ENCODE results near the gene DRC1. TPM values are rescaled to one million over a fixed set of nuclear protein-coding genes. Genes with fewer than 3 reads are reported as not detected.

Gene DRC1
- total and polyA plus RNA-seq, 5 donors from 2014 or later = not detected

- H3K4me1 ChIP-seq (ENCODE audit: control insufficient read depth, insufficient read depth, low read length, poor library complexity, severe bottlenecking) = no peaks in the 10 kb centered on the region
- no peaks in the 10 kb centered on the region for H3K36me3 ChIP-seq (ENCODE audit: control insufficient read depth, insufficient read depth, low read length)
- Mint-ChIP-seq H3K36me3 (no peaks in the 10 kb centered on the region), H3K4me3 (no peak overlapping the region), H3K4me1 (peaks cover 0 to 5% (median 0%) of the 10 kb centered on the region in 4 donors), H3K9me3 (peaks cover 0 to 4% (median 0%) of the 10 kb centered on the region in 7 donors), H3K27ac (no peak overlapping the region), H3K27me3 (peaks cover 19% of the 10 kb centered on the region)
- peaks cover 2% of the 10 kb centered on the region for H3K27me3 ChIP-seq (ENCODE audit: control insufficient read depth, insufficient read depth, low read length)
- DNase-seq (no peak), ATAC-seq (ENCODE audit: low read depth in 2 of 2) (no peak)
- H3K4me3 ChIP-seq (ENCODE audit: low read depth, low read length) = no peak overlapping the region
- H3K27ac ChIP-seq (ENCODE audit: insufficient read depth, low read length, poor library complexity, severe bottlenecking) = no peak overlapping the region
- no peaks in the 10 kb centered on the region for H3K9me3 ChIP-seq (ENCODE audit: control insufficient read depth in 2 of 2, low read length in 2 of 2)
These were observed 47.7 kb downstream of the DRC1 start for GRCh38 chr2:26449278-26450030.

- ATAC-seq (ENCODE audit: low read depth in 2 of 2) (no peak), DNase-seq (no peak)
- Histone ChIP-seq H3K4me1 (ENCODE audit: control insufficient read depth, insufficient read depth, low read length, poor library complexity, severe bottlenecking) (no peaks in the 10 kb centered on the region), H3K27ac (ENCODE audit: insufficient read depth, low read length, poor library complexity, severe bottlenecking) (no peak overlapping the region), H3K4me3 (ENCODE audit: low read depth, low read length) (no peak overlapping the region), H3K36me3 (ENCODE audit: control insufficient read depth, insufficient read depth, low read length) (no peaks in the 10 kb centered on the region), H3K9me3 (ENCODE audit: control insufficient read depth in 2 of 2, low read length in 2 of 2) (no peaks in the 10 kb centered on the region), H3K27me3 (ENCODE audit: control insufficient read depth, insufficient read depth, low read length) (peaks cover 2% of the 10 kb centered on the region)
- peaks cover 19% of the 10 kb centered on the region for H3K27me3 Mint-ChIP-seq
- no peaks in the 10 kb centered on the region for H3K36me3 Mint-ChIP-seq
- peaks cover 0 to 5% (median 0%) of the 10 kb centered on the region in 4 donors for H3K4me1 Mint-ChIP-seq
- H3K4me3 Mint-ChIP-seq = no peak overlapping the region
- H3K9me3 Mint-ChIP-seq = peaks cover 0 to 4% (median 0%) of the 10 kb centered on the region in 7 donors
- H3K27ac Mint-ChIP-seq = no peak overlapping the region
These were observed 48.4 kb downstream of the DRC1 start for GRCh38 chr2:26450031-26450635.

- no peaks in the 10 kb centered on the region for H3K36me3 Mint-ChIP-seq
- Histone ChIP-seq H3K4me3 (ENCODE audit: low read depth, low read length) (no peak overlapping the region), H3K9me3 (ENCODE audit: control insufficient read depth in 2 of 2, low read length in 2 of 2) (no peaks in the 10 kb centered on the region), H3K27me3 (ENCODE audit: control insufficient read depth, insufficient read depth, low read length) (peaks cover 2% of the 10 kb centered on the region), H3K4me1 (ENCODE audit: control insufficient read depth, insufficient read depth, low read length, poor library complexity, severe bottlenecking) (no peaks in the 10 kb centered on the region), H3K36me3 (ENCODE audit: control insufficient read depth, insufficient read depth, low read length) (no peaks in the 10 kb centered on the region), H3K27ac (ENCODE audit: insufficient read depth, low read length, poor library complexity, severe bottlenecking) (no peak overlapping the region)
- no peak overlapping the region for H3K27ac Mint-ChIP-seq
- DNase-seq (no peak), ATAC-seq (ENCODE audit: low read depth in 2 of 2) (no peak)
- H3K9me3 Mint-ChIP-seq = peaks cover 0 to 3% (median 0%) of the 10 kb centered on the region in 7 donors
- H3K4me3 Mint-ChIP-seq = no peak overlapping the region
- H3K27me3 Mint-ChIP-seq = peaks cover 19% of the 10 kb centered on the region
- peaks cover 0 to 5% (median 0%) of the 10 kb centered on the region in 4 donors for H3K4me1 Mint-ChIP-seq
These were observed 50.0 kb downstream of the DRC1 start for GRCh38 chr2:26451700-26452099.

GRCh38 chr2:26453421-26454329, 52.0 kb downstream of the DRC1 start:
- Mint-ChIP-seq H3K4me3 (no peak overlapping the region), H3K27me3 (peaks cover 13% of the 10 kb centered on the region)

GRCh38 chr2:26454561-26455001, 52.9 kb downstream of the DRC1 start:
- DNase-seq = no peak

More at GRCh38 chr2:26453421-26454329, 52.0 kb downstream of the DRC1 start:
- Histone ChIP-seq H3K27ac (ENCODE audit: insufficient read depth, low read length, poor library complexity, severe bottlenecking) (no peak overlapping the region), H3K4me3 (ENCODE audit: low read depth, low read length) (no peak overlapping the region), H3K9me3 (ENCODE audit: control insufficient read depth in 2 of 2, low read length in 2 of 2) (no peaks in the 10 kb centered on the region), H3K4me1 (ENCODE audit: control insufficient read depth, insufficient read depth, low read length, poor library complexity, severe bottlenecking) (no peaks in the 10 kb centered on the region), H3K27me3 (ENCODE audit: control insufficient read depth, insufficient read depth, low read length) (peaks cover 2% of the 10 kb centered on the region), H3K36me3 (ENCODE audit: control insufficient read depth, insufficient read depth, low read length) (no peaks in the 10 kb centered on the region)
- no peak overlapping the region for H3K27ac Mint-ChIP-seq
- ATAC-seq (ENCODE audit: low read depth in 2 of 2) = no peak
- H3K9me3 Mint-ChIP-seq = peaks cover 0 to 3% (median 0%) of the 10 kb centered on the region in 7 donors
- H3K36me3 Mint-ChIP-seq = no peaks in the 10 kb centered on the region
- peaks cover 0 to 5% (median 0%) of the 10 kb centered on the region in 4 donors for H3K4me1 Mint-ChIP-seq
- DNase-seq = no peak

GRCh38 chr2:26455037-26455669, 53.4 kb downstream of the DRC1 start:
- no peaks in the 10 kb centered on the region for H3K36me3 Mint-ChIP-seq
- ATAC-seq (ENCODE audit: low read depth in 2 of 2) = no peak

More at GRCh38 chr2:26454561-26455001, 52.9 kb downstream of the DRC1 start:
- H3K27ac ChIP-seq (ENCODE audit: insufficient read depth, low read length, poor library complexity, severe bottlenecking) = no peak overlapping the region
- Mint-ChIP-seq H3K36me3 (no peaks in the 10 kb centered on the region), H3K27ac (no peak overlapping the region), H3K27me3 (peaks cover 13% of the 10 kb centered on the region), H3K4me1 (peaks cover 0 to 5% (median 0%) of the 10 kb centered on the region in 4 donors), H3K4me3 (no peak overlapping the region), H3K9me3 (peaks cover 0 to 3% (median 0%) of the 10 kb centered on the region in 7 donors)
- ATAC-seq (ENCODE audit: low read depth in 2 of 2) = no peak
- no peaks in the 10 kb centered on the region for H3K36me3 ChIP-seq (ENCODE audit: control insufficient read depth, insufficient read depth, low read length)
- no peak overlapping the region for H3K4me3 ChIP-seq (ENCODE audit: low read depth, low read length)
- no peaks in the 10 kb centered on the region for H3K4me1 ChIP-seq (ENCODE audit: control insufficient read depth, insufficient read depth, low read length, poor library complexity, severe bottlenecking)
- H3K9me3 ChIP-seq (ENCODE audit: control insufficient read depth in 2 of 2, low read length in 2 of 2) = no peaks in the 10 kb centered on the region
- peaks cover 2% of the 10 kb centered on the region for H3K27me3 ChIP-seq (ENCODE audit: control insufficient read depth, insufficient read depth, low read length)

More at GRCh38 chr2:26455037-26455669, 53.4 kb downstream of the DRC1 start:
- Mint-ChIP-seq H3K4me1 (peaks cover 0 to 5% (median 0%) of the 10 kb centered on the region in 4 donors), H3K9me3 (peaks cover 0 to 3% (median 0%) of the 10 kb centered on the region in 7 donors), H3K27me3 (peaks cover 11% of the 10 kb centered on the region), H3K27ac (no peak overlapping the region), H3K4me3 (no peak overlapping the region)
- Histone ChIP-seq H3K36me3 (ENCODE audit: control insufficient read depth, insufficient read depth, low read length) (no peaks in the 10 kb centered on the region), H3K27me3 (ENCODE audit: control insufficient read depth, insufficient read depth, low read length) (peaks cover 2% of the 10 kb centered on the region), H3K9me3 (ENCODE audit: control insufficient read depth in 2 of 2, low read length in 2 of 2) (no peaks in the 10 kb centered on the region), H3K27ac (ENCODE audit: insufficient read depth, low read length, poor library complexity, severe bottlenecking) (no peak overlapping the region), H3K4me1 (ENCODE audit: control insufficient read depth, insufficient read depth, low read length, poor library complexity, severe bottlenecking) (no peaks in the 10 kb centered on the region), H3K4me3 (ENCODE audit: low read depth, low read length) (no peak overlapping the region)
- DNase-seq = no peak
